Parathyroid adenoma (tissue), 2 donors: Measurements from ENCODE around the gene ABCB1.
A peak's percentile ranks its signal among the peaks of the same experiment; 100 is the strongest.

Experiments used
- H2AFZ ChIP-seq: fragments of 300-600 bp; sonication (generic); one replicate; pipeline ENCODE4 v1.7.0; 2017; ENCODE audit warnings: antibody characterized with exemption, mild to moderate bottlenecking
- H3K27ac ChIP-seq: fragments of 300-600 bp; sonication (generic); one replicate; pipeline ENCODE4 v1.7.0; 2017
- H3K27me3 ChIP-seq: fragments of 300-600 bp; sonication (generic); one replicate; pipeline ENCODE4 v1.7.0; 2017; ENCODE audit warnings: low read length; ENCODE audit not compliant: control insufficient read depth, insufficient read depth
- H3K36me3 ChIP-seq: fragments of 300-600 bp; sonication (generic); one replicate; pipeline ENCODE4 v1.7.0; 2017; ENCODE audit warnings: low read length; ENCODE audit not compliant: control insufficient read depth, insufficient read depth
- H3K4me1 ChIP-seq: fragments of 300-600 bp; sonication (generic); one replicate; pipeline ENCODE4 v1.7.0; 2017; ENCODE audit warnings: control low read depth
- H3K4me2 ChIP-seq: fragments of 300-600 bp; sonication (generic); one replicate; pipeline ENCODE4 v1.7.0; 2017; ENCODE audit warnings: low read length
- H3K4me3 ChIP-seq: fragments of 300-600 bp; sonication (generic); one replicate; pipeline ENCODE4 v1.7.0; 2017; ENCODE audit warnings: low read depth, low read length
- H3K79me2 ChIP-seq: fragments of 300-600 bp; sonication (generic); one replicate; pipeline ENCODE4 v1.7.0; 2017; ENCODE audit warnings: control low read depth
- H3K9ac ChIP-seq: fragments of 300-600 bp; sonication (generic); one replicate; pipeline ENCODE4 v1.7.0; 2017; ENCODE audit warnings: mild to moderate bottlenecking
- H3K9me3 ChIP-seq: fragments of 300-600 bp; sonication (generic); one replicate; pipeline ENCODE4 v1.7.0; 2017; ENCODE audit warnings: low read length; ENCODE audit not compliant: control insufficient read depth
- CTCF ChIP-seq: fragments of 300-600 bp; sonication (generic); IDR thresholded peaks from one replicate; pipeline ENCODE4 v1.7.0; 2017; ENCODE audit warnings: antibody characterized with exemption, mild to moderate bottlenecking
- donor health status: primary hyperparathyroidism.

ABCB1 gene

GRCh38 chr7:87600130-87601124 is at the start of gene ABCB1:
Gene ABCB1 (minus strand): TSS chr7:87600884. CDS start chr7:87600184, 700 bp downstream.
- Histone ChIP-seq H3K9ac (no peak within 1 kb of the TSS), H3K27ac (no peak within 1 kb of the TSS)

GRCh38 chr7:87648316-87648715 is 47.6 kb upstream of the ABCB1 start:
- TF ChIP-seq CTCF, result no peak
- H3K79me2 ChIP-seq, result no peaks in the 10 kb centered on the region
- H3K9me3 ChIP-seq, result no peaks in the 10 kb centered on the region
- H3K36me3 ChIP-seq, result no peaks in the 10 kb centered on the region
- no peak overlapping the region for H3K4me2 ChIP-seq
- no peaks in the 10 kb centered on the region for H3K27me3 ChIP-seq
- H3K4me3 ChIP-seq, result no peak overlapping the region
- H3K9ac ChIP-seq, result no peak overlapping the region
- H3K27ac ChIP-seq, result no peak overlapping the region
- H2AFZ ChIP-seq, result no peak overlapping the region
- H3K4me1 ChIP-seq, result no peaks in the 10 kb centered on the region

More at GRCh38 chr7:87600130-87601124, at the start of gene ABCB1:
- Histone ChIP-seq H3K4me1 (no peaks in the 10 kb centered on the region), H3K9me3 (no peaks in the 10 kb centered on the region), H3K4me3 (peak within 1 kb of the TSS; percentile 53), H3K27me3 (no peaks in the 10 kb centered on the region), H3K79me2 (no peaks in the 10 kb centered on the region), H2AFZ (peak within 1 kb of the TSS; percentile 59), H3K36me3 (no peaks in the 10 kb centered on the region), H3K4me2 (peak within 1 kb of the TSS; percentile 88)
- TF ChIP-seq CTCF, result no peak

GRCh38 chr7:87645446-87645845 is 44.8 kb upstream of the ABCB1 start:
- no peaks in the 10 kb centered on the region for H3K4me1 ChIP-seq
- no peak overlapping the region for H2AFZ ChIP-seq
- H3K27me3 ChIP-seq, result no peaks in the 10 kb centered on the region
- no peak for TF ChIP-seq CTCF
- H3K27ac ChIP-seq, result no peak overlapping the region
- H3K79me2 ChIP-seq, result no peaks in the 10 kb centered on the region
- no peaks in the 10 kb centered on the region for H3K9me3 ChIP-seq
- H3K4me2 ChIP-seq, result no peak overlapping the region
- no peak overlapping the region for H3K4me3 ChIP-seq
- H3K36me3 ChIP-seq, result no peaks in the 10 kb centered on the region
- H3K9ac ChIP-seq, result no peak overlapping the region

GRCh38 chr7:87635921-87636320 is 35.2 kb upstream of the ABCB1 start:
- H3K4me1 ChIP-seq, result no peaks in the 10 kb centered on the region
- no peak overlapping the region for H3K4me3 ChIP-seq
- H3K27me3 ChIP-seq, result no peaks in the 10 kb centered on the region
- no peak overlapping the region for H2AFZ ChIP-seq
- H3K36me3 ChIP-seq, result no peaks in the 10 kb centered on the region
- H3K9me3 ChIP-seq, result no peaks in the 10 kb centered on the region
- no peak overlapping the region for H3K4me2 ChIP-seq
- H3K9ac ChIP-seq, result no peak overlapping the region
- no peaks in the 10 kb centered on the region for H3K79me2 ChIP-seq
- no peak overlapping the region for H3K27ac ChIP-seq
- TF ChIP-seq CTCF, result no peak
